HG03280 (cell line): ENCODE data around the gene TLX1.

Experiments
- ATAC-seq: cut with Tn5 transposase; IDR thresholded peaks from one replicate; pipeline ENCODE4 v1.9.1; 2021; ENCODE audit warnings: mild to moderate bottlenecking, moderate library complexity; ENCODE audit not compliant: unreplicated experiment

The TLX1 gene

GRCh38 chr10:101111547-101111946 lies 19.6 kb upstream of the TLX1 start:
- ATAC-seq: no peak

DNA sequence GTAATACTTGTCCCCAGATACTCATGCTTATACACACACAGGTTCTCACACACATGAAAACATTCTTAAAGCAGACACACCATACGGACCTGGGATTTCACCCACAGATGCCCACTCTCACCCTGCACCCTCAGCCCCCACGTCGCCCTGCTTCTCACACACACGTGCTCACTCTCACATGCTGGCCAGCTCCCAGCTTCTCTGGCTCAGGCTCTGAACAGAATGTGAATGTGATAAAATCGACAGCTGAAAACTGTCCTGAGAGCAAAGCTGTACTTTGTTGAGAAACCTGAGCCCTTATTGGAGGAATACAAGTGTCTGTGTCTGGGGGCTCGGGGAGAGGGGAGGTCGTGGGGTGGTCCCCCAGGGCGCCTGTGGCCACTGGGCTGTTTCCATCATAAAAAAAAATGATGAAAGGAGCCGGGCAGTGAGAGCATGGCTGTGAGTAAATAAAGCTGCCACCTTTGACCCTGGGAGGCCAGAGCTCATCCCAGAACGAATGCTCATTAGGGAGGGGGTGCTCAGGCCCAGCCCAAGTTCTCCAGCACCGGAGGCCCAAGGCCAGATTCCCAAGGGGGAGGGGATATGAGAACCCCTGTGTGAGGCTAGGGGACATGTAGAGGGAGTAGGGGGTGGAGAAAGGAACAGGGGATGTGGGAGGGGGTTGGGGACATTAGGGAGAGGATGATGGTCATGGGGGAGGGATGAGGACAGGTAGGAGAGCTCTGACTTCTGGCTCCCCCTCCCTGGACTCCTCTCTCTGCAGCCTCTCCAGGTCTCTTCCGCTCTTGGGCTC lies 18.1 kb upstream of the TLX1 start:
- no peak for ATAC-seq

DNA sequence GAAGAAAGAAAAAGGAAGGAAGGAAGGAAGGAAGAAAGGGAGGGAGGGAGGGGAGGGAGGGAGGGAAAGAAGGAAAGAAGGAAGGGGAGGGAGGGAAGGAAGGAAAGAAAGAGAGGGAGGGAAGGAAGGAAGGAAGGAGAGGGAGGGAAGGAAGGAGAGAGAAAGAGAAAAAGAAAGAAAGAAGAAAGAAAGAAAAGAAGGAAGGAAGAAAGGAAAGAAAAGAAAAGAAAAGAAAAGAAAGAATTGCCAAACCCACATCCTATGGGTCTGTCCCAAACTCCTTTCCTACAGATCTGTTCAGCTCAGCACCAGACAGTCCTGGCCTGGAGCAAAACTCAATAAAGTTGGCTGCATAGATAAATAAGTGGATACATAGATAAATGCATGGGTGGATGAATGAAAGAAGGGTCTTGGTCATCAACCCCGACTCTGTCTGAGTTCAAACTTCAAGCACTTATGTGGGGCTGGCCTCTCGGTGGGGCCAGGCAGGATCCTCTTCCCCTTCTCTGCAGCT lies 17.2 kb upstream of the TLX1 start:
- ATAC-seq: no peak

DNA sequence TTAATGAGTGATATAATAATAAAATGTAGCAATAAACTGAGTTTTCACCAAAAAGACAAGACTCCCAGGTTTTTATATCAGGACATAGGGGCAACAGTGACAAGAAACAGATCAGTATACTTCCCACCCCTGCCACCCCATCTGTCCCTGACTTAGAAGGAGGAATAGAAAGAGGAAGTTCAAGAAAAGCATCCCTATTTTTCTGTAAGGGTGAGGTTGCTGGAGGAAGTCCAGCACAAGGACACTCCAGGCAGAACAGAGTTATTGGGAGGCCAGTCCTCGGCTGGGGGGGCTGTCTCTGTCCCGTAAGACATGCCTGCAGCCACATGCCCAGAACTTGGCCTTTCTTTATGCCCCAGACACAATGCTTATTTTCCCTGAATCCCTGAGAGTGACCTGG lies 16.5 kb upstream of the TLX1 start:
- ATAC-seq: no peak

- ATAC-seq: no peak
Measured at GRCh38 chr10:101116754-101117153, 14.3 kb upstream of the TLX1 start.

DNA sequence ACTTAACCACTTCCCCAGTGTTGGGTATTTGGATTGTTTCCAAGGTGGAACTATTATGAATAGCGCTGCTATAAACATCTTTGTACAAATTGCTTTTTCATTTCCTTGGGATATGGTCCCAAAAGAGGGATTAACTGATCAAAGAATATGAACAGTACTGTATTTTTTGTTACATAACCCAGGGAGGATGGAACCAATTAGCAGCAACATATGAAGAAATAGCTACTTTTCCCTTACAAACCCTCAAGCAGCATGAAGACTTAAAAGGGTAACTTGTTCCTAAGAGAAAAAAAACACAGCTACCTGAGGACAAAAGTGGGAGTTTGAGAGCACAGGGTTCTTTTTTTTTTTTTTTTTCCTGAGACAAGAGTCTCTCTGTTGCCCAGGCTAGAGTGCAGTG lies 13.1 kb upstream of the TLX1 start:
- no peak for ATAC-seq

DNA sequence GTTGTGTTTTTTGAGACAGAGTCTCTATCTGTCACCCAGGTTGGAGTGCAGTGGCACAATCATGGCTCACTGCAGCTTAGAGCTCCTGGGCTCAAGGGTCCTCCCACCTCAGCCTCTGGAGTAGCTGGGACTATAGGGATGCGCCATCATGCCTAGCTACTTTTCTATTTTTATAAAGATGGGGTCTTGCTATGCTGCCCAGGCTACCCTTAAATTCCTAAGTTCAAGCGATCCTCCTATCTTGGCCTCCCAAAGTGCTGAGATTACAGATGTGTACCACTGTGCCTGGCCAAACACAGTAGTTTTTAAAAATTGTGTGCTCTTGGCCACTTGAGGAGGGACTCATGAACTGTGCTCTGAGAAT lies 10.6 kb upstream of the TLX1 start:
- no peak for ATAC-seq

GRCh38 chr10:101120884-101121653 lies 10.0 kb upstream of the TLX1 start:
- no peak for ATAC-seq

GRCh38 chr10:101121654-101122031 lies 9.5 kb upstream of the TLX1 start:
- no peak for ATAC-seq

- no peak for ATAC-seq
Measured at GRCh38 chr10:101122270-101123084, 8.6 kb upstream of the TLX1 start.

GRCh38 chr10:101123085-101123814 lies 7.8 kb upstream of the TLX1 start:
- no peak for ATAC-seq

DNA sequence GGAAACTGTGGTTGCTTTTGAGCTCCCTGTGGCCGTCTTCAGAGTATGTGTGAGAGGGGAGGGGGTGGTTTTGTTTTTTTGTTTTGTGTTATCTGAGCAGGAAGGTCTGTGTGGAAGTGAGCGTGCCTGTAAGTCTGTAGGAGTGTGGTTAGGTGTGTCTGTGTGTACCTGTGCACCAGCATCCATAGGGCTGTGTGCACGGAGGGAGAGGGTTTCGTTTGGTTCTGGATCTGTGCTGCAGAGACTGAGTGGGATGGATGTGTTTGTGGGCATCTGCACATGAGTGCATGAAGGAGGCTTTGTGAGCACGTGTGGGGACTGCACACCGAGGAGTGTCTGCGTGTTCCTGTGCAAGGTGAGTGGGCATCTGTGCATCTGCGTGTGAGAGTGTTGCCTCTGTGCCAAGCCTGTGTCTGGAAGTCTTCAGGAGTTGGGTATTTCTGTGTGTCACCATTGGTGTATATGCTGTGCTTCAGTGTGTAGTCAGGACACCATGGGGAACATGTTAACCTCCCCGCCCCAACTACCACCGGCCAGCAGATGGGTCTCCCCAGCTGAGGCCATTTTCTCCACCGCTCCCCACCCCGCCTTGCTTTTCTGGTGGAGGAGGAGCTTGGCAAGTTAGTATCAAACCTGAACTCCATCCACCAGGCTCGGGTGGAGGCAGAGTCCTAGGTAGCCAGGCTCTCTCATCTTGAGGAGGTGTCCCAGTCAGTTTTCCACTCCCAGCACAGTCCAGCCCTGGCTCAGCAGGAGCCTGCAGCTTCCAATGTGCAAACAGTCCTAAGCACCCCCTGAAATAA lies 7.1 kb upstream of the TLX1 start:
- ATAC-seq: no peak

DNA sequence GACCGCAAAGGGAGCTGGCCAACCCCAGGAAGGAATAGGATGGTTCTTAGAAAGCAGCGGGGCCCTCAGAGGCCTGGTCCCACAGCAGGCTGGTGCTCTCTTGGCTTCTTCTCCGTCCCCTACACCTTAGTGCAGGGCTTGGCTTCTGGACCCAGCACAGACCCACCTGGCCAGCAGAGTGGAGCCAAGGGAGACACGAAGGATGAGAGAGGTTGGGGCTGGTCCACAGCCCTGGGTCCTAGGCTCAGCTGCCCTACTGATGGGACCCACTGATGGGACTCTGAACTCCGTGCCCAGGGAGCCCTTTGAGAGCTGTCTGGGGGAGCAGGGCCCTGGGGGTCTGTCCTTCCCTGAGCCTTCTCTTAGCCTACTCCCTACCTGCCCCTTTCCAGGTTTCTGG lies 6.2 kb upstream of the TLX1 start:
- ATAC-seq: no peak

DNA sequence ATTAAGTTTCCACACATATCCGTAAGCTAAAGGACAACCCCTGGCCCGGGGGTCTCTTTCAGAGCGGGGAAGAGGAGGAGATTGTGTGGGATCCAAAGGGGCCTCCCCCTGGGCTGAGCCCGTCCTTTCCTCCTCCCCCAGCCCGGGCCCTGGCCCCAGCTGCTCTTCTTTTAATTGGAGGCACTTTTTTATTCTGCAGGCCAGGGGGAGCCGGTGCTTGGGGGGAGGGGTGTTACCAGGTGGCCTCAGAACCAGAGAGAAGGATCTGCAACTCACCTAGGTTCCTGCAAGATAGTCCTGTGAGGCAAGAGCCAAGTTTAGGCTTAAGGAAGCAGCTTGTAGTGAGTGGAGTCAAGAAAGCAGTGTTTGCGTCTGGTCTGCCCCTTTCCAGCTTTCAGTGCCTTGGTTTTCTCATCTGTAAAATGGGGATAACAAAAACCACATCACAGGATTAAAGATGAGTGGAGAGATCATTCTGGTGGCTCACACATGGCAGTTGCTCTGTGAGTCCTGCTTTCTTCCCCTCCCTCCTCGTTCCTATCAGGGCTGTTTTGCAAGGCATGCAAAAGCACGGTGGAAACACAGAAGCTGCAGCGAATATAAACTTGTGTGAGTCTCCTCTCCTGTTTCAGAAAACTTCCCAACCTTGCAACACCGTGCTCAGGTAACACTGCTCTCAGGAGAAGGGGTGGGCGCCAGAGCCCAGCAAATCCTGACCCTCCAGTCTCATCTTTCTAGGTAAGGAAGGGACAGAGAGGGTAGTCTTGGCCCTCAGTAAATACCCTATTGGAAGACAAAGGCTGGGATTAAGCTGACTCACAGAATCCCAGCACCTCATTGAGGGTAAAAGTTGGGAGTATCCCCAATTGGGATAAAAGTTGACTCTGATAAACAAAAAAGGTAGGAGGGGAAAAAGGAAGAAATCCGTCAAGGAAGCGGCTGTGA lies 4.1 kb upstream of the TLX1 start:
- no peak for ATAC-seq

- ATAC-seq: no peak
Measured at GRCh38 chr10:101130141-101130540, 959 bp upstream of the TLX1 start.

DNA sequence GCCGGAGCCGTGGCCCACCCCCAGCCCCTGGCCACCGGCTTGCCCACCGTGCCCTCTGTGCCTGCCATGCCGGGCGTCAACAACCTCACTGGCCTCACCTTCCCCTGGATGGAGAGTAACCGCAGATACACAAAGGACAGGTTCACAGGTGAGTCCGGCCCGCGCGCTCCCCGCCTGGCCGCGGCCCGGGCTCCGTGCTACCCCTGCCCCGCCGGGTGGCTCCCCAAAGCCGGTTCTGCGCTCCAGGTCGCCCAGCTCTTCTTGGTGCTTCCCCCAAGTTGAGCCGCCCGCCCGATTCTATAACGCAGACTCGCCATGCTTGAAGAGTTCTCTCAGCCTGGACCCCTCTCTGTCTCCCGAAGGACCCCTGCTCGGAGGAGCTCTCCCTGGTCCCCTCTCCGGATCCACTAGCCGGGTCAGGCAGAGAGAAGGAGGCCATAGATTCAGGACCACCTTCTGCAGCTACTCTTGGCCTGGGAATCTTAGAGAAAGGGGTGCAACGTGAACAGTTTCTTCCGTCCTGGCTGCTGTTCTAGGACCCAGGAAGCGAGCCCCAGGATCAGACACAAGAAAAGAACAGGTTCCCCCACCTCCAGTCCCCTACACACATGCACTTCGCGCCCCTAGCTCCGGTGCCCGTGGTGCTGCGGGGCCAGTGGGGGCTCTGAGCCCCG lies 999 bp downstream of the TLX1 start:
- ATAC-seq: no peak

DNA sequence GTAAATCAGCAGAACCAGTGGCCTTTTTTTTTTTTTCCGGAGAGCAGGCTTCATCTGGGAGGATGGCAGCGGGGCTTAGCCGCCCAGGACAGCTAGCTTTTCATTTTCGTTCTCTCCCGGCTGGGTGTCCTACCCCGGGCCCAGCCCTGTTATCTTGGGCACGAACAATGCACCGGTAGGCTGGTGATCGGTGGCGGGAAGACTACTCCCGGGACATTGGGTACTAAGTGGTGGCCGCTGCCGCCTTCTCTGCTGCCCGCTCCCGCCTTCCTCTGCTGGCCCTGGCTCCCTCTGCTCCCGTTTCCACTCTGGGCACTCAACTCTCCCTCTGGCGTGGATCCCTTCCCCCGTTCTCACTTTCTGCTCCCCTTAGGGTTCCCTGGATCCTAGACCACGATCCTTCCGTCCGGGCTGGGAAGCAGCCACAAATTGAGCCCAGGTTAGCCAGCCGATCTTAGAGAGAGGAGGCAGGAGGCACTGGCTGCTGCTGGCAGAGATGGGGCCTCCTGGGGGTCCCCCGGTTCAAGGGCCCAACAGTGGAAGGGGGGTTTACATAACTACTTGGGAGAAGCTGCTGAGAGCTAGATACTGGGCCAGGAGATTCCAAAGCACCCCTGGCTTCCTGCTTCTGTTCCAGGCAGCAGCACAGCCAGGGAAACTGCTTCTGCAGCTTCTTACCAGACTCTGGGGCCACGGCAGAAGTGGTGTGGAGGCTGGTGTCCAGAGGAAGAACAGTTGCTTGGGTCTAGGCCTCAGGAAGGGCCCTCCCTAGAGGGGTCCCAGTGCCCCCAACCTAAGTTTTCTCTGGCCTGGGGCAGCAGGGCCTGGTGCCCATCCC lies 1.8 kb downstream of the TLX1 start:
- no peak for ATAC-seq
